HG02623 (cell line): ENCODE results near the gene ATP13A4.
"Not testable (repeated sequence)": the region's sequence is repeated elsewhere in the genome, so short reads cannot be mapped to it uniquely, and the experiment has no call there.

Experiments used
- ATAC-seq: cut with Tn5 transposase; IDR thresholded peaks from one replicate; pipeline ENCODE4 v1.9.1; 2021; ENCODE audit warnings: moderate library complexity; ENCODE audit not compliant: unreplicated experiment

Gene ATP13A4

DNA sequence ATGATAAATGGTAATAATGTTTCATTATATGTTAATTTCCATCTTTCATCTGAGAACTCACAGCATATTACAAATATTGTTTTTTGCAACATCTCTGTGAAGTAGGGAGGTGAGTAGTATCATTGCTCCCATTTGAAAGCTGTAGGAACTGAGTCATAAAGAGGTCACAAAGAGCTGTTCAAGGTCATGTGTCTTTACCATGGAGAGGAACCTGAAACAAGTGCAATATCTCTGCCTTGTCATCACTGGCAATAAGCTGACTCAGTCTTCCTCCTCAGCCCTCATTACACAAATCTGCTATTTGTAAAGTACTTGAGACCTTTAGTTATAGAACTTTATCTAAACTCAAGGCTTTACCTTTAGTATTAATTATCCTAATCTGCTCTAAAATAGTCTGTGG is 4.4 kb upstream of the ATP13A4 start:
- ATAC-seq: no peak

DNA sequence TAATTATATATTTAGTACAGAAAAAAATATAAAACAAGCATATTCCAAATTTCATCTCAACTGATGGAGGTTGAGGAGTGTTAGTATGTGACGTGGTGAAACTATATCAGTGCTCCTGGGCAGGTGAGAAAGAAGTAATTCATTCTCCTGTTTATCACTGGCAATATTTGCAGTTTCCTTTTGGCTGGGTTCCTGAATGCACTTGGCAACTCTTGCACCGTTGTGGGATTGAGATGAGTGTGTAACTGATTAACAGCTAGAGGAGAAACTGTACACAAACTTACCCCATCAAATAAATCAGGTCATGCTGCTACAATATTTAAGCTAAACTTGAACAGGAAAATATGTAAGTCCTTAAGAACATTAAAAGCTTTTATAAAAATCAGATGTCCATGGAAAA is 2.1 kb upstream of the ATP13A4 start:
- ATAC-seq: no peak

- ATAC-seq: no peak
These were observed 1.1 kb downstream of the ATP13A4 start for GRCh38 chr3:193553586-193553985.

GRCh38 chr3:193552923-193553322 is 1.8 kb downstream of the ATP13A4 start:
- ATAC-seq: no peak

GRCh38 chr3:193548406-193548805 is 6.3 kb downstream of the ATP13A4 start:
- no peak for ATAC-seq

DNA sequence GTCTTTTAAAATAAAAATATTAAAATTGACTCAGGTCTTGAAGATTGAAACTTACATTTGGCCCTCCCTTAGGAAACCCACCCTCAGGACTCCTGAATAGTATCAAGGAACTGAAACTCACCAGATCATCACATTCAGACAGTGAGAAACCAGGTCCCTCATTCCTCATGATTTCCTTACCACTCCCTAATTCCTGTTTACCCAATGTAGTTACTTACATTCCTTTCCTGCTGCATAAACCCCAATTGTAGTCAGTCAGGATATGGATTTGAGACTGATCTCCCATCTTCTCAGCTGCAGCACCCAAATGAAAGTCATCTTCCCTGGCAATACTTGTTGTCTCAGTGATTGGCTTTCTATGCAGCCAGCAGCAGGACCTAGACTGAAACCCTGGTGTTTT is 8.6 kb downstream of the ATP13A4 start:
- no peak for ATAC-seq

DNA sequence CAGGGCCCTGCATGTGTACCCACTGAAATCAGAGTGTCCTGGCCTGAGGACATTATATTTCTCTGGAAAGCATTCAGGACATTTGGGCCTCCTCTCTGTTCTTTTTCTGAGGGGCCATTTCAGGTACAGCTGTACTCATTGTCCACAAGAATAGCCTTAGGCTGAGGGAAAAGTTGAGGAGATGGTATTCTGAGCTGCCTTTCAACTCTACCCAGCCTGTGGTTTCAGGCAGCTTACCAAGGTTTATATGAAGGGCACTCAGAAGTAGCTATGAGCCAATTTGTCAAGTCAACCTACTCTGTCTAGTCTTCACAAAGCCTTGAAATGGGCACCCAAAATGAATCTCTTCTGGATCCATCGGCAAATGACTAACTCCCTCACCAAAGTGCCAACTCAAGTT is 9.4 kb downstream of the ATP13A4 start:
- ATAC-seq: no peak

DNA sequence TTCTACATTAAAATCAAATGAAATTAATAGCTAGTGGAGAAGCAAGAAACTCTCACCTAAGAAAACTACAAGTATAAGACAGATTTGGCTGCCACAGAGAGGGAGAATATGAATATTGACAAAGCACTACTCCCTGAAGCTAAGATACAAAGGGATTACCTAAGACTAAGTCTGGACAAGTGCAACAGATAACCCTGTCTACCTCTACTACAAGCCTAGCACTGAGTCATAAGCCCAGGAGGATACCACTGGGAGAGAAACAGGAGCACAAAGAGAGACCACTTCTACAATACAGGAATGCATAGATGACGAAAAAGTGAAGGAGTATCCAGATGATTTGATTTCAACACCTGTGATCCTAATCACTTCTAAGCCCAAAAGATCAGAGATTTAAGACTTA is 10.4 kb downstream of the ATP13A4 start:
- no peak for ATAC-seq

- ATAC-seq: no peak
These were observed 24.2 kb downstream of the ATP13A4 start for GRCh38 chr3:193530231-193531165.

- not testable (repeated sequence) for ATAC-seq
These were observed 28.6 kb downstream of the ATP13A4 start for GRCh38 chr3:193526085-193526484.

DNA sequence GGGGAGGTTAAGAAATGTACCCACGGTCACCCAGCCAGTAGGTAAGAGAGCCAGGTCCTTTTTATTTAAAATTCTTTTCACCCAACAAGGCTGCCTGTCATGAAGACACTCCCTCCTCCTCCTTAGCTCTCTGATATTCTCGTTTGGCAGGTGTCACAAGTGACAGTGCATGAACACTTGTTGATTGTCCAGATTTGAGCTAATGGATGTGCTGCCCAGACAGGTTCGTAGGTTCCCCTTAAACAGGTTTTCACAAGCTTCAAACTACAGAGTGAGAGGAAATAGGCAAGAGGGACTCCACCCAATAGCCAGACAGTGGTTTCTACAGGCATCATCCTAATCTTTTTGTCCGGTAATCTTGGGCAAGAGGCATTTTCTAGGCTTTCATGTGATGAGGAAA is 32.2 kb downstream of the ATP13A4 start:
- no peak for ATAC-seq

GRCh38 chr3:193520738-193521137 is 34.0 kb downstream of the ATP13A4 start:
- no peak for ATAC-seq

- no peak for ATAC-seq
These were observed 38.7 kb downstream of the ATP13A4 start for GRCh38 chr3:193515966-193516365.

- no peak for ATAC-seq
These were observed 44.5 kb downstream of the ATP13A4 start for GRCh38 chr3:193510154-193510553.

DNA sequence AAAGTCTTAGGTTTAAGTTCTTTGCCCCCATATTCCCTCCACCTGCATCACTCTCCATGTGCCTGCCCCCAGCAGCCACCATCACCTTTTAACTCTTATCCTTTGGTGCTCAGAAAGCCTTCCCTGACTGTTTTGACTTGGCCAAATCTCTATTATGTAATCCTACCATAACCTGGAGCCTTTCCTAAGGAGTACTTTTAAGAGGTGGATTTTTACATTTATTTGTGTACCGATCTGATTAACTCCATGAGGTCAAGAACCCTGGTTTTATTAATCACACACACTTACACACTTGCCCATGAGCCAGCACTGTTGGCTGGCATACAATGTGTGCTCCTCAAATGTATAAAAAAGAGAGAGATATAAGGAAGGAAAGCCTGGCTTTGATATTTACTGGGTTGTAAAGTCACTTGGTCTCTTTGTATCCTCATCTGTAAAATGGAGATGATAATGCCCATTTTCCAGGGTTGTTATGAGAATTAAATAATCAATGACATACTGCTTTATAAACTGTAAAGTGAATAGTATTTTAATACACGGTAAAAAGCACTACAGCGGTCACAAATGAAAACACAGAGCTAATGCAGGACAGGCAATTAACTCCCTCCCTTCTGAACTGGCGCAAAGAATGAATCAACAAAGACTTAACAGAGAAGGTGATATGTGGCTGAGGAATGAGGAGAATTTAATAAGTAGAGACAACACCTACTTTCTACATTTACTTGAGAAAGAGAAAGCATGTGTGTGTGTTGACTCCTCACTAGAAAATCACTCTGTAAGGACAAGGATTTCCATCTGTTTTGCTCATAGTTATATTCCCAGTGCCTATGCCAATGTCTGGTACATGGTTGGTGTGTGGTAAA is 45.4 kb downstream of the ATP13A4 start:
- ATAC-seq: no peak

GRCh38 chr3:193508108-193508507 is 46.6 kb downstream of the ATP13A4 start:
- ATAC-seq: no peak

GRCh38 chr3:193507566-193507965 is 47.1 kb downstream of the ATP13A4 start:
- no peak for ATAC-seq

DNA sequence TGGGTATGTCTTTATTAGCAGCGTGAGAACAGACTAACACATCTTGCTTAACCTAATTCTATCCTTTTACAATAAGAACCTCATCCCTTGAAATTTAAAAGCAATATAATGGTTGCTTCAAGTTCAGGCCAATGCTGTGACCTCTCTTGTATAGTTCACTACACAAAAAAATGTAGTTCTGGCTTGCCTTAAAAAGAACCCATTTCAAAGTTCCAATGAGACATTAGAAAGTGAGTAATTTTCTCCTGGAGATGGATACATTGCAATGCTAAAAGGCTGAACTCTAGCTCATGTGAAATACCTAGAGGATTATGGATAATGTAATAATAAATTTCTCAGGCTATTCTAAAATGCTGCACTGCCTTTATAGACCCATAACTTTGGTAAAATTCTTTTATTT is 47.8 kb downstream of the ATP13A4 start:
- no peak for ATAC-seq

DNA sequence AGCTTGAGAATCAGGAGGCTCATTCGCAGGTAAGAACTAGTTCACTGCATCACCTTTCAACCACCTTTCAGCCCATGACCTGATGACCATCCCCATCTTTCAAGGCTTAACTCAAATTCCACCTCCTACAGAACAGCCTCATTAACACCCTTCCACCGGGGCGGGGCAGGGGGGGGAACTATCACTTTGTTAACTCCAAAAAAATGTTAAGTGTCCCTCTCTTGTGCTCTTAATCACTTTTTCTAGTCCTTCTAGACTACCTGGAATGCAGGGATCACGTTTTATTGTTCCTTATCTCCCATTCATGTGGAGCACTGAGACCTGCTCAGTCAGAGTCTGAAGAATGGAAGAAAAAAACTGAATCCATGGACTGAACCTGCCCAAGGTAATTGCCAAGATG is 51.8 kb downstream of the ATP13A4 start:
- no peak for ATAC-seq

GRCh38 chr3:193499801-193500485 is 54.8 kb downstream of the ATP13A4 start:
- ATAC-seq: no peak

DNA sequence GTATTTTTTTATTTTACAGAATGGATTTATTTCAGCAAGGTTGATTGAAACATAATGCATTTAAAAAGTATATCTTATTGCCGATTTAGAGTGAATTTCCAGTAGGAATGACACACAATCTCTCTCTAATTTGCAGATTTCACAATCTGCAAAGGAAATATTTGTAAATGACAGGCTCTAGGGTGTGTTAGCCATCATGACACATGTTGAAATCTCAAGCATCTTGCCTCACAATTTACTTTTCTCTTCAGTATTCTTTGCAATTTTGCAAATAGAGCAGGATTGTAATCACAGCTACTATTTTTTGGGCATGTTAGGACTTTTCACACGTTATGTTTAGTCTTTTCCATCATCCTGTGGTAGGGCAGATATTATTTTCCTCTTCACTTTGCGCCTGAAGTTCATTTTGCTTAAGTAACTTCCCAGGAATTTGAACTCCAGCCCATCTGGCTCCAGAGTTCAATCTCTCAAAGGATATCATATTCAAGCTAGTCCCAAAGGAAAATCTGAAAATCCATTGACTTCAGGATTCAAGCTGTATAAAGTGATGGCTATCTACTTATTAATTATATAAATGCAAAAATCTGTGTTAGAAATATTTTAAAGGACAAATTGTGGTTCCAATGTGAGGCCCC is 55.4 kb downstream of the ATP13A4 start:
- ATAC-seq: no peak
